Smooth muscle cell (in vitro differentiated cells): ENCODE results near the gene TGIF2. TPM values are rescaled to one million over a fixed set of nuclear protein-coding genes. Genes with fewer than 3 reads are reported as not detected.
A peak's percentile ranks its signal among the peaks of the same experiment; 100 is the strongest.
"Not testable (repeated sequence)": the region's sequence is repeated elsewhere in the genome, so short reads cannot be mapped to it uniquely, and the experiment has no call there.

ENCODE experiments used
- DNase-seq: peaks from one replicate; lab custom pipeline; 2025; ENCODE audit not compliant: unreplicated experiment; lab: John Stamatoyannopoulos, UW
- H2AFZ ChIP-seq: fragments of 200-600 bp; sonication (generic); 2 replicates; pipeline ENCODE4 v1.6.0; 2016; ENCODE audit warnings: antibody characterized with exemption, low read depth, mild to moderate bottlenecking
- H3F3A ChIP-seq: fragments of 200-600 bp; sonication (generic); 2 replicates; pipeline ENCODE4 v1.6.0; 2017; ENCODE audit warnings: antibody characterized with exemption, low read depth
- H3K27ac ChIP-seq: fragments of 200-600 bp; sonication (generic); 2 replicates; pipeline ENCODE4 v1.5.1; 2016; ENCODE audit warnings: low read depth, mild to moderate bottlenecking
- H3K27me3 ChIP-seq: fragments of 200-600 bp; sonication (generic); 2 replicates; pipeline ENCODE4 v1.6.1; 2016; ENCODE audit warnings: low read depth, mild to moderate bottlenecking
- H3K36me3 ChIP-seq: fragments of 200-600 bp; sonication (generic); 2 replicates; pipeline ENCODE4 v1.5.1; 2016; ENCODE audit warnings: low read depth
- H3K4me1 ChIP-seq: fragments of 200-600 bp; sonication (generic); 2 replicates; pipeline ENCODE4 v1.5.1; 2016; ENCODE audit warnings: low read depth
- H3K4me2 ChIP-seq: fragments of 200-600 bp; sonication (generic); 2 replicates; pipeline ENCODE4 v1.6.0; 2016; ENCODE audit warnings: mild to moderate bottlenecking
- H3K4me3 ChIP-seq: fragments of 200-600 bp; sonication (generic); 2 replicates; pipeline ENCODE4 v1.5.1; 2016; ENCODE audit warnings: mild to moderate bottlenecking
- H3K79me2 ChIP-seq: fragments of 200-600 bp; sonication (generic); 2 replicates; pipeline ENCODE4 v1.6.0; 2016; ENCODE audit warnings: low read depth, mild to moderate bottlenecking
- H3K9ac ChIP-seq: fragments of 200-600 bp; sonication (generic); 2 replicates; pipeline ENCODE4 v1.6.0; 2016; ENCODE audit warnings: low read depth
- H3K9me3 ChIP-seq: fragments of 200-600 bp; sonication (generic); replicated peaks from 2 replicates; pipeline ENCODE4 v1.5.1; 2016; ENCODE audit warnings: low read depth
- H4K20me1 ChIP-seq: fragments of 200-600 bp; sonication (generic); 2 replicates; pipeline ENCODE4 v1.6.0; 2016; ENCODE audit warnings: low read depth
- WGBS: methylation state at CpG from one replicate; pipeline ENCODE4 v1.1.7; 2016; ENCODE audit warnings: low lambda C conversion rate; 5-methylcytosine and 5-hydroxymethylcytosine counted together
- polyA plus RNA-seq: library from polyadenylated mRNA; unstranded; fragments of >200 nt; fragmentation: Nextera tagmentation; extraction: Ambion mirVana; gene quantifications from 2 replicates; pipeline ENCODE4 v1.2.1, GENCODE V29; 2016
- total RNA-seq: library from RNA; depleted of rRNA; stranded (reverse); fragments of >200 nt; gene quantifications from 2 replicates; pipeline ENCODE4 v1.2.3, GENCODE V29; 2014
- TF ChIP-seq, protein P1 (sequence below): fragments of 200-600 bp; sonication (generic); IDR thresholded peaks from 2 replicates; pipeline ENCODE4 v1.5.1; 2017; ENCODE audit warnings: borderline replicate concordance, mild to moderate bottlenecking, antibody characterized with exemption; ENCODE audit not compliant: insufficient read depth, poor library complexity, severe bottlenecking

TGIF2 gene
- total and polyA plus RNA-seq, 2 experiments from 2014 or later: 14.5 to 18.1 TPM

GRCh38 chr20:36564726-36565121, 8.7 kb upstream of the TGIF2 start:
- not testable (repeated sequence) for H3K4me3 ChIP-seq, H3K79me2 ChIP-seq, H3K9ac ChIP-seq, H4K20me1 ChIP-seq, H3K27ac ChIP-seq, H3K9me3 ChIP-seq, DNase-seq, H2AFZ ChIP-seq, H3K4me2 ChIP-seq, H3K27me3 ChIP-seq, H3F3A ChIP-seq, H3K4me1 ChIP-seq, H3K36me3 ChIP-seq
- 96% methylated on average over 6 of the region's 6 CpGs for WGBS

GRCh38 chr20:36565520-36565919, 7.9 kb upstream of the TGIF2 start:
- H3K9me3 ChIP-seq: no peaks in the 10 kb centered on the region
- 96% methylated on average over 3 of the region's 3 CpGs for WGBS
- TF ChIP-seq, protein P1, sequence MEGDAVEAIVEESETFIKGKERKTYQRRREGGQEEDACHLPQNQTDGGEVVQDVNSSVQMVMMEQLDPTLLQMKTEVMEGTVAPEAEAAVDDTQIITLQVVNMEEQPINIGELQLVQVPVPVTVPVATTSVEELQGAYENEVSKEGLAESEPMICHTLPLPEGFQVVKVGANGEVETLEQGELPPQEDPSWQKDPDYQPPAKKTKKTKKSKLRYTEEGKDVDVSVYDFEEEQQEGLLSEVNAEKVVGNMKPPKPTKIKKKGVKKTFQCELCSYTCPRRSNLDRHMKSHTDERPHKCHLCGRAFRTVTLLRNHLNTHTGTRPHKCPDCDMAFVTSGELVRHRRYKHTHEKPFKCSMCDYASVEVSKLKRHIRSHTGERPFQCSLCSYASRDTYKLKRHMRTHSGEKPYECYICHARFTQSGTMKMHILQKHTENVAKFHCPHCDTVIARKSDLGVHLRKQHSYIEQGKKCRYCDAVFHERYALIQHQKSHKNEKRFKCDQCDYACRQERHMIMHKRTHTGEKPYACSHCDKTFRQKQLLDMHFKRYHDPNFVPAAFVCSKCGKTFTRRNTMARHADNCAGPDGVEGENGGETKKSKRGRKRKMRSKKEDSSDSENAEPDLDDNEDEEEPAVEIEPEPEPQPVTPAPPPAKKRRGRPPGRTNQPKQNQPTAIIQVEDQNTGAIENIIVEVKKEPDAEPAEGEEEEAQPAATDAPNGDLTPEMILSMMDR: no peak

GRCh38 chr20:36569847-36570429, 3.5 kb upstream of the TGIF2 start:
- no peak for DNase-seq
- Histone ChIP-seq H3K27me3 (no peaks in the 10 kb centered on the region), H4K20me1 (peaks cover under 1% of the 10 kb centered on the region), H3K4me3 (no peak overlapping the region), H3K9me3 (no peaks in the 10 kb centered on the region), H3F3A (peaks cover 15% of the 10 kb centered on the region), H3K36me3 (no peaks in the 10 kb centered on the region), H3K79me2 (peaks cover 8% of the 10 kb centered on the region), H3K27ac (peak overlapping the region; percentile 52), H3K4me2 (peak overlapping the region; percentile 53), H3K9ac (no peak overlapping the region), H3K4me1 (peaks cover 21% of the 10 kb centered on the region), H2AFZ (no peak overlapping the region)
- WGBS: 44% methylated on average over 7 of the region's 7 CpGs
- TF ChIP-seq, protein P1: no peak

More at GRCh38 chr20:36565520-36565919, 7.9 kb upstream of the TGIF2 start:
- H4K20me1 ChIP-seq: no peaks in the 10 kb centered on the region
- H3K9ac ChIP-seq: no peak overlapping the region
- no peak for DNase-seq
- no peak overlapping the region for H2AFZ ChIP-seq
- H3K4me3 ChIP-seq: no peak overlapping the region
- H3F3A ChIP-seq: peaks cover 2% of the 10 kb centered on the region
- H3K4me2 ChIP-seq: no peak overlapping the region
- no peaks in the 10 kb centered on the region for H3K36me3 ChIP-seq
- no peak overlapping the region for H3K27ac ChIP-seq
- H3K27me3 ChIP-seq: no peaks in the 10 kb centered on the region
- no peaks in the 10 kb centered on the region for H3K79me2 ChIP-seq
- H3K4me1 ChIP-seq: peaks cover 5% of the 10 kb centered on the region

GRCh38 chr20:36571564-36572504, 1.6 kb upstream of the TGIF2 start:
- H3K27ac ChIP-seq: peak overlapping the region; percentile 92
- H3K4me3 ChIP-seq: peak overlapping the region; percentile 91
- DNase-seq: no peak
- H3K4me1 ChIP-seq: peaks cover 27% of the 10 kb centered on the region
- H4K20me1 ChIP-seq: peaks cover 19% of the 10 kb centered on the region
- no peak overlapping the region for H2AFZ ChIP-seq
- H3F3A ChIP-seq: peaks cover 20% of the 10 kb centered on the region
- peak overlapping the region; percentile 85 for H3K9ac ChIP-seq
- H3K27me3 ChIP-seq: no peaks in the 10 kb centered on the region
- peak overlapping the region; percentile 98 for H3K4me2 ChIP-seq
- 23% methylated on average over 17 of the region's 17 CpGs for WGBS
- H3K79me2 ChIP-seq: peaks cover 25% of the 10 kb centered on the region
- H3K36me3 ChIP-seq: no peaks in the 10 kb centered on the region
- TF ChIP-seq, protein P1: no peak
- no peaks in the 10 kb centered on the region for H3K9me3 ChIP-seq
